BE2C (cell line): ENCODE measurements around the gene MSANTD1.

Experiments
- DNase-seq: peaks from one replicate; pipeline ENCODE4 v3.0.0-alpha.2; 2020
- H3K27me3 ChIP-seq: fragments of 250-450 bp; sonication (Bioruptor Pico); 2 replicates; pipeline ENCODE4 v1.5.1; 2020; ENCODE audit warnings: mild to moderate bottlenecking
- H3K36me3 ChIP-seq: fragments of 250-450 bp; sonication (Bioruptor Pico); 2 replicates; pipeline ENCODE4 v1.5.1; 2020; ENCODE audit warnings: mild to moderate bottlenecking
- H3K4me1 ChIP-seq: fragments of 250-450 bp; sonication (Bioruptor Pico); 2 replicates; pipeline ENCODE4 v1.5.1; 2020
- H3K4me3 ChIP-seq: 2 replicates; pipeline ENCODE4 v1.5.1; 2011; ENCODE audit warnings: low read depth, low read length
- H3K9me3 ChIP-seq: fragments of 250-450 bp; sonication (Bioruptor Pico); 2 replicates; pipeline ENCODE4 v1.5.1; 2020
- CTCF ChIP-seq: IDR thresholded peaks from 2 replicates; pipeline ENCODE4 v1.5.1; 2012; ENCODE audit warnings: mild to moderate bottlenecking, low read depth, low read length

Gene MSANTD1

GRCh38 chr4:3249711-3250437 lies 915 bp downstream of the MSANTD1 start:
- no peaks in the 10 kb centered on the region for H3K4me1 ChIP-seq
- no peaks in the 10 kb centered on the region for H3K36me3 ChIP-seq
- peak; percentile 4 for DNase-seq
- no peak overlapping the region for H3K4me3 ChIP-seq
- H3K9me3 ChIP-seq, result no peaks in the 10 kb centered on the region; the same call in 1 of the 2 replicates
- TF ChIP-seq CTCF, result no peak
- H3K27me3 ChIP-seq, result no peaks in the 10 kb centered on the region

- Histone ChIP-seq H3K9me3 (no peaks in the 10 kb centered on the region; the same call in 1 of the 2 replicates), H3K36me3 (no peaks in the 10 kb centered on the region), H3K4me3 (no peak overlapping the region), H3K27me3 (no peaks in the 10 kb centered on the region), H3K4me1 (no peaks in the 10 kb centered on the region)
- peak; percentile 8 for DNase-seq
- no peak for TF ChIP-seq CTCF
These were observed 1.5 kb downstream of the MSANTD1 start for GRCh38 chr4:3250438-3250955.

GRCh38 chr4:3250956-3251690 lies 2.2 kb downstream of the MSANTD1 start:
- no peaks in the 10 kb centered on the region for H3K36me3 ChIP-seq
- H3K4me3 ChIP-seq, result no peak overlapping the region
- DNase-seq, result peak; percentile 16
- H3K4me1 ChIP-seq, result no peaks in the 10 kb centered on the region
- TF ChIP-seq CTCF, result no peak
- no peaks in the 10 kb centered on the region; the same call in 1 of the 2 replicates for H3K9me3 ChIP-seq
- H3K27me3 ChIP-seq, result no peaks in the 10 kb centered on the region

GRCh38 chr4:3251691-3252479 lies 2.9 kb downstream of the MSANTD1 start:
- Histone ChIP-seq H3K9me3 (no peaks in the 10 kb centered on the region; the same call in 1 of the 2 replicates), H3K4me3 (no peak overlapping the region), H3K4me1 (no peaks in the 10 kb centered on the region), H3K27me3 (no peaks in the 10 kb centered on the region), H3K36me3 (no peaks in the 10 kb centered on the region)
- no peak for TF ChIP-seq CTCF
- DNase-seq, result peak; percentile 4

- H3K27me3 ChIP-seq, result no peaks in the 10 kb centered on the region
- no peaks in the 10 kb centered on the region; the same call in 1 of the 2 replicates for H3K9me3 ChIP-seq
- TF ChIP-seq CTCF, result no peak
These were observed 3.5 kb downstream of the MSANTD1 start for GRCh38 chr4:3252480-3252828.

More at GRCh38 chr4:3252480-3252828, 3.5 kb downstream of the MSANTD1 start:
- no peaks in the 10 kb centered on the region for H3K36me3 ChIP-seq
- H3K4me3 ChIP-seq, result no peak overlapping the region
- no peaks in the 10 kb centered on the region for H3K4me1 ChIP-seq
- DNase-seq, result peak; percentile 4
